Measurements from ENCODE around the gene FTO.

FTO gene

GRCh38 chr16:54193665-54194333, 489.8 kb downstream of the FTO start:
- no peak overlapping the region for H3K9ac ChIP-seq
- TF ChIP-seq, protein P1, sequence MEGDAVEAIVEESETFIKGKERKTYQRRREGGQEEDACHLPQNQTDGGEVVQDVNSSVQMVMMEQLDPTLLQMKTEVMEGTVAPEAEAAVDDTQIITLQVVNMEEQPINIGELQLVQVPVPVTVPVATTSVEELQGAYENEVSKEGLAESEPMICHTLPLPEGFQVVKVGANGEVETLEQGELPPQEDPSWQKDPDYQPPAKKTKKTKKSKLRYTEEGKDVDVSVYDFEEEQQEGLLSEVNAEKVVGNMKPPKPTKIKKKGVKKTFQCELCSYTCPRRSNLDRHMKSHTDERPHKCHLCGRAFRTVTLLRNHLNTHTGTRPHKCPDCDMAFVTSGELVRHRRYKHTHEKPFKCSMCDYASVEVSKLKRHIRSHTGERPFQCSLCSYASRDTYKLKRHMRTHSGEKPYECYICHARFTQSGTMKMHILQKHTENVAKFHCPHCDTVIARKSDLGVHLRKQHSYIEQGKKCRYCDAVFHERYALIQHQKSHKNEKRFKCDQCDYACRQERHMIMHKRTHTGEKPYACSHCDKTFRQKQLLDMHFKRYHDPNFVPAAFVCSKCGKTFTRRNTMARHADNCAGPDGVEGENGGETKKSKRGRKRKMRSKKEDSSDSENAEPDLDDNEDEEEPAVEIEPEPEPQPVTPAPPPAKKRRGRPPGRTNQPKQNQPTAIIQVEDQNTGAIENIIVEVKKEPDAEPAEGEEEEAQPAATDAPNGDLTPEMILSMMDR (conservative IDR thresholded peaks at IDR 0.05; ENCODE audit: low read depth, low read length): peak; percentile 47; the same call in 1 of the 2 replicates
- no peak overlapping the region for H3K4me2 ChIP-seq
- H3K4me3 ChIP-seq (IDR thresholded peaks at IDR 0.05; ENCODE audit: insufficient read depth, low read depth, low read length): no peak overlapping the region
- H3K4me1 ChIP-seq (ENCODE audit: low read depth, poor library complexity, severe bottlenecking): no peaks in the 10 kb centered on the region
- H3K79me2 ChIP-seq (ENCODE audit: insufficient read depth, low read depth): no peaks in the 10 kb centered on the region
- no peaks in the 10 kb centered on the region for H4K20me1 ChIP-seq (ENCODE audit: insufficient read depth)
- no peaks in the 10 kb centered on the region for H3K36me3 ChIP-seq (ENCODE audit: insufficient read depth)
- no peak overlapping the region for H2AFZ ChIP-seq (ENCODE audit: low read depth)
- no peaks in the 10 kb centered on the region for H3K27me3 ChIP-seq (ENCODE audit: insufficient read depth, low read depth)
- H3K27ac ChIP-seq: no peak overlapping the region

GRCh38 chr16:54194334-54194743, 490.4 kb downstream of the FTO start:
- no peak overlapping the region for H3K4me3 ChIP-seq (IDR thresholded peaks at IDR 0.05; ENCODE audit: insufficient read depth, low read depth, low read length)
- TF ChIP-seq, protein P1 (conservative IDR thresholded peaks at IDR 0.05; ENCODE audit: low read depth, low read length): no peak
- H3K27me3 ChIP-seq (ENCODE audit: insufficient read depth, low read depth): no peaks in the 10 kb centered on the region
- H3K36me3 ChIP-seq (ENCODE audit: insufficient read depth): no peaks in the 10 kb centered on the region
- H3K79me2 ChIP-seq (ENCODE audit: insufficient read depth, low read depth): no peaks in the 10 kb centered on the region
- H2AFZ ChIP-seq (ENCODE audit: low read depth): no peak overlapping the region
- no peak overlapping the region for H3K9ac ChIP-seq
- H4K20me1 ChIP-seq (ENCODE audit: insufficient read depth): no peaks in the 10 kb centered on the region
- no peaks in the 10 kb centered on the region for H3K4me1 ChIP-seq (ENCODE audit: low read depth, poor library complexity, severe bottlenecking)
- no peak overlapping the region for H3K4me2 ChIP-seq
- no peak overlapping the region for H3K27ac ChIP-seq

DNA sequence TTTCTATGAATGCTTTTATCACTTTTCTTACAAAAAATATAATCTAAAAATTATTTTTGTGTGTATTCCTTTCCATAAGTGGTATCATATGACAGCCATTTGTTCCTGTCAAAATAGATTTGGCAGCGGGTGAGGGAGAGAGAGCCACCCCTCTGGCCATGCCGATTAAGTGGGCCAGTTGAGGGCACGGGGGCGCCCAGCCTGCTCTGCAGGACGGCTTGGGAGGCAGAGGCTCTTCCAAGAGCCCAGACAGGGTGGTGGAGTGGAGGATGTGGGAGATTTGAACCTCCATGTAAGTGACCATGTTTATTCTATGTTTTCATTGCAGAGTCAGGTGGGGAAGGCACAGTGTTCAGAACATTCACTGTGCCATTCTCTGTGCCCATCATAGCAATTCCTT, 493.8 kb downstream of the FTO start:
- TF ChIP-seq, protein P1 (conservative IDR thresholded peaks at IDR 0.05; ENCODE audit: low read depth, low read length): no peak
- Histone ChIP-seq H3K4me3 (IDR thresholded peaks at IDR 0.05; ENCODE audit: insufficient read depth, low read depth, low read length) (no peak overlapping the region), H3K27ac (no peak overlapping the region), H3K79me2 (ENCODE audit: insufficient read depth, low read depth) (no peaks in the 10 kb centered on the region), H3K4me1 (ENCODE audit: low read depth, poor library complexity, severe bottlenecking) (no peaks in the 10 kb centered on the region), H2AFZ (ENCODE audit: low read depth) (no peak overlapping the region), H3K4me2 (no peak overlapping the region), H3K9ac (no peak overlapping the region), H3K27me3 (ENCODE audit: insufficient read depth, low read depth) (no peaks in the 10 kb centered on the region), H3K36me3 (ENCODE audit: insufficient read depth) (no peaks in the 10 kb centered on the region), H4K20me1 (ENCODE audit: insufficient read depth) (no peaks in the 10 kb centered on the region)

GRCh38 chr16:54199487-54200160, 495.7 kb downstream of the FTO start:
- Histone ChIP-seq H2AFZ (ENCODE audit: low read depth) (no peak overlapping the region), H3K4me1 (ENCODE audit: low read depth, poor library complexity, severe bottlenecking) (no peaks in the 10 kb centered on the region), H3K4me2 (no peak overlapping the region), H3K27ac (no peak overlapping the region), H3K36me3 (ENCODE audit: insufficient read depth) (no peaks in the 10 kb centered on the region), H4K20me1 (ENCODE audit: insufficient read depth) (no peaks in the 10 kb centered on the region), H3K9ac (no peak overlapping the region), H3K79me2 (ENCODE audit: insufficient read depth, low read depth) (no peaks in the 10 kb centered on the region), H3K4me3 (IDR thresholded peaks at IDR 0.05; ENCODE audit: insufficient read depth, low read depth, low read length) (no peak overlapping the region), H3K27me3 (ENCODE audit: insufficient read depth, low read depth) (no peaks in the 10 kb centered on the region)
- TF ChIP-seq, protein P1 (conservative IDR thresholded peaks at IDR 0.05; ENCODE audit: low read depth, low read length): no peak
